Gastrocnemius medialis (tissue), 4 donors: ENCODE measurements around the gene SP8. TPM values are rescaled to one million over a fixed set of nuclear protein-coding genes. Genes with fewer than 3 reads are reported as not detected.

Experiments
- ATAC-seq, 2 donors: fragments of 150-250 bp; one replicate each; pipeline ENCODE4 v1.9.1; 2016
- DNase-seq, 2 donors: peaks; one replicate each; pipeline ENCODE4 v3.0.0-alpha.2; 2019
- H3K27ac ChIP-seq, 4 donors: fragments of 200-600 bp; sonication (generic); 1 replicate in 1 of 4; 2 replicates in 3 of 4; pipeline ENCODE4 v1.5.1; 2016 to 2018; ENCODE audit warnings: mild to moderate bottlenecking in 2 of 4, moderate library complexity in 1 of 4
- H3K27me3 ChIP-seq, 3 donors: fragments of 200-600 bp; sonication (generic) in 2 of 3; 1 replicate in 1 of 3; 2 replicates in 2 of 3; pipeline versions ENCODE4 v1.5.1 to v1.6.0; 2016 to 2019; ENCODE audit warnings: mild to moderate bottlenecking in 1 of 3, moderate library complexity in 1 of 3
- H3K36me3 ChIP-seq, 2 donors: fragments of 200-600 bp; sonication (generic) in 1 of 2; one replicate each; pipeline ENCODE4 v1.5.1; 2017 to 2018
- H3K4me1 ChIP-seq, 2 donors: fragments of 200-600 bp; sonication (generic) in 1 of 2; one replicate each; pipeline ENCODE4 v1.5.1; 2016 to 2017; ENCODE audit warnings: mild to moderate bottlenecking in 2 of 2
- H3K4me3 ChIP-seq, 4 donors: fragments of 200-600 bp; sonication (generic) in 3 of 4; 1 replicate in 1 of 4; 2 replicates in 3 of 4; pipeline ENCODE4 v1.5.1; 2016 to 2019; ENCODE audit warnings: mild to moderate bottlenecking in 2 of 4
- H3K9me3 ChIP-seq, 3 donors: fragments of 200-600 bp; sonication (generic) in 2 of 3; 1 replicate in 1 of 3; 2 replicates in 2 of 3; pipeline ENCODE4 v1.5.1; 2016 to 2019
- CTCF ChIP-seq, 5 experiments: fragments of 450-650 bp in 3 of 5; fragments of 200-600 bp in 2 of 5; sonication (generic) in 2 of 5; IDR thresholded peaks in 4 of 5; conservative IDR thresholded peaks in 1 of 5; 1 replicate in 4 of 5; 2 replicates in 1 of 5; pipeline ENCODE4 v1.5.1; 2016 to 2019; ENCODE audit warnings: antibody characterized with exemption in 5 of 5, mild to moderate bottlenecking in 3 of 5, moderate library complexity in 3 of 5
- POLR2A ChIP-seq, 2 donors: fragments of 450-650 bp; IDR thresholded peaks; one replicate each; pipeline ENCODE4 v1.6.1; 2017; ENCODE audit warnings: antibody characterized with exemption in 2 of 2, mild to moderate bottlenecking in 2 of 2, moderate library complexity in 2 of 2
- in situ Hi-C, 4 donors: fragments of 200-750 bp; cut with MboI; loops; one replicate each; pipeline versions ENCODE4 v1.15.0 to v1.8.0; 2017; ENCODE audit warnings: low sequenced_read_pairs in 4 of 4
- intact Hi-C: fragments of 100-400 bp; cut with DNase I; formaldehyde crosslinking; loops from one replicate; pipeline ENCODE4 v1.15.1; 2023; ENCODE audit warnings: low total_unique reads
- total RNA-seq, 4 donors: library from RNA; depleted of rRNA; stranded (reverse); fragments of >200 nt; gene quantifications; one replicate each; pipeline versions ENCODE4 v1.1.0 to v1.2.3, GENCODE V29; 2016

SP8 gene
- total RNA-seq, 4 donors from 2014 or later: not detected

DNA sequence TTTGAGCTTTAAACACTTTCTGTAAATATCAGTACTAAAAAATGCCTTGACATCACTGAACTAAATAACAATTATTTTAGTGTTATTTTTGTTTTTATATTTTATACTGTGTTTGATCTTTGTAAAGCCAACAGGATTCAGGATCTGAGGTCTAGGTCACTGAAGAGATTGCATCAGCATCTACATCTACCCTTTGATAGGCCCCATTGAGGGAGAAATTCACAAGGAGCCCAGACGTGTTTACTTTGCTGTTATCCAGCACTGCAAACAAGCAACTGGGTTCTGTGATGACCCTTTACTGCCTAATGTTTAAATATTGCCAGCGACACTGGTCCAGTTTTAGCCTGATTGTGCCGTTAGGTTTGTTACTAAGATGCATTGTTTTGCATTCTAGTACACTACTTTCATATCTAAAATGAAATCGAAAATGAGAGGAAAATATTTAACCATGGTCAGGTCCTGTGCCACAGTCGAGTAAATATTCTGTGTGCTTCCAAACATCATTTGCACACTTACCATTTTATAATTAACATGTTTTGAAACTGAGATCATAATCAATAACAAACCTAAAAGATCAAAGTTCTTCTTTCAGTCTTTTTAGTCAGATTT is 48.7 kb downstream of the SP8 start:
- Histone ChIP-seq H3K36me3 (no peaks in the 10 kb centered on the region), H3K9me3 (no peaks in the 10 kb centered on the region), H3K27me3 (no peaks in the 10 kb centered on the region), H3K4me3 (no peak overlapping the region), H3K27ac (no peak overlapping the region), H3K4me1 (no peaks in the 10 kb centered on the region)
- intact Hi-C loops: no loop called here
- in situ Hi-C loops: no loop called here
- ATAC-seq: no peak
- TF ChIP-seq CTCF (IDR thresholded peaks at IDR 0.05 in 4 of 5, conservative IDR thresholded peaks at IDR 0.05 in 1 of 5) (no peak), POLR2A (IDR thresholded peaks at IDR 0.05) (no peak)
- no peak for DNase-seq

DNA sequence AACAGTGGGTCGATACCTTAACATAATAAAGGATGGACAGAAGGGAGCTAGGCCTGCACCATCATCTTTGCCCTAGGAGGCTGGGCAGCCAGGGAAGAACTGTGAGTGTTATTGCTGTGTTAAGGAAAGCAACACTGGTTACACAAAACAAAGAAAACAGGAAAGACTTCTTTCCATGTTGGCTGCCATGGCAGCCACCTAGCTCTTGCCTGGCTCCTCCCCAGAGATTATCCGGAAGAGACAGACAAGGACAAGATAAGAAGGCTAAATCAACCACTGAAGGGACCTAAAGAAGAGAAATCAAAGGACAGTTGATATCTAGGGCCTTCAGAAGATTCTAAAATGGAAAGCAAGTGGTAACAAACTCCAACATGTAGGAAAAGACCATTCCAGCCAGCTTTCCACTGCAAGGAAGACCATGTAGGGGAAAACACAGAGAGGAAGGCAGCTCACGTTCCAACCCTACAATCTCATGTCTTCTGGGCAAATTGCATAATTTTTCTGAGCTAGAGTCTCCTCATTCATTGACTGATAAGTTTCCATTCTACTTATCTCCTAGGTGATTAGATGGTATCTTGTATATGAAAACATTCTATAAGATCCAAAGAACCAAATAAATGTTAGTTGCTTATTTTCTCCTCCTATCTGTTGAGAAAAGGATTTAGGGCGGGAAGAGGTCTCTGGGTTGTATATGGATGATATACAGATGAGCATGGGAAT is 51.2 kb downstream of the SP8 start:
- ATAC-seq (no peak), DNase-seq (no peak)
- intact Hi-C loops (no loop called here), in situ Hi-C loops (no loop called here)
- H3K4me3 ChIP-seq: no peak overlapping the region
- H3K36me3 ChIP-seq: no peaks in the 10 kb centered on the region
- H3K4me1 ChIP-seq: no peaks in the 10 kb centered on the region
- TF ChIP-seq CTCF (IDR thresholded peaks at IDR 0.05 in 4 of 5, conservative IDR thresholded peaks at IDR 0.05 in 1 of 5): no peak
- H3K27ac ChIP-seq: no peak overlapping the region
- H3K9me3 ChIP-seq: no peaks in the 10 kb centered on the region
- H3K27me3 ChIP-seq: no peaks in the 10 kb centered on the region

Other genes with a start within 250 kb of the SP8 start
- gene ABCB5, start 171.2 kb downstream of the SP8 start, total RNA-seq: under 1 TPM in 1 of 4 donors, not detected in 3; 0.16 TPM